Endothelial cell of umbilical vein (primary cell): ENCODE results near the gene TPP2. TPM values are rescaled to one million over a fixed set of nuclear protein-coding genes. Genes with fewer than 3 reads are reported as not detected.

Experiments
- BruUV-seq: library from RNA; stranded (reverse); fragments of 400-500 nt; replicated peaks from 2 replicates; lab custom pipeline; 2021; lab: Mats Ljungman, UMichigan
- CTCF ChIA-PET: fragments of 300-600, 350-600 bp; sonication (Branson Sonifier 250); formaldehyde crosslinking; loops from one replicate; lab custom pipeline; 2021; ENCODE audit warnings: antibody characterized with exemption, inconsistent platforms; lab: Charles Lee
- POLR2A ChIA-PET: fragments of 300-600, 350-600 bp; sonication (Branson Sonifier 250); formaldehyde crosslinking; loops from one replicate; lab custom pipeline; 2021; ENCODE audit warnings: antibody characterized with exemption, inconsistent platforms; lab: Charles Lee
- DNase-seq: peaks from one replicate; pipeline ENCODE4 v3.0.0-alpha.2; 2011; ENCODE audit warnings: low read depth, low spot score
- FAIRE-seq: peaks from 2 replicates; lab custom pipeline; 2011; peaks lifted over from hg19 to GRCh38; lab: Jason Lieb, UNC
- H2AFZ ChIP-seq: 2 replicates; pipeline ENCODE4 v1.6.0; 2012; ENCODE audit warnings: low read depth, low read length, control low read depth, inconsistent platforms
- H3K27ac ChIP-seq: 2 replicates; pipeline ENCODE4 v1.5.1; 2011; ENCODE audit warnings: low read depth, mild to moderate bottlenecking, control low read depth, low read length, moderate library complexity; ENCODE audit not compliant: insufficient read depth
- H3K27me3 ChIP-seq, 2 experiments: 2 replicates each; pipeline versions ENCODE4 v1.6.0 to v1.6.1; 2011; ENCODE audit warnings: low read length in 2 of 2, mixed read lengths in 1 of 2; ENCODE audit not compliant: control insufficient read depth in 2 of 2, insufficient read depth in 2 of 2
- H3K36me3 ChIP-seq, 2 experiments: 2 replicates in 1 of 2; 3 replicates in 1 of 2; pipeline ENCODE4 v1.5.1; 2011; ENCODE audit warnings: low read length in 2 of 2, mild to moderate bottlenecking in 1 of 2, moderate library complexity in 1 of 2; ENCODE audit not compliant: control insufficient read depth in 2 of 2, insufficient read depth in 2 of 2; ENCODE audit errors: extremely low read depth in 1 of 2
- H3K4me1 ChIP-seq: 3 replicates; pipeline ENCODE4 v1.5.1; 2011; ENCODE audit warnings: mild to moderate bottlenecking, low read length; ENCODE audit not compliant: control insufficient read depth, insufficient read depth; ENCODE audit errors: extremely low read depth
- H3K4me2 ChIP-seq: 2 replicates; pipeline ENCODE4 v1.6.1; 2011; ENCODE audit warnings: low read length, control low read depth, mixed read lengths; ENCODE audit not compliant: insufficient read depth
- H3K4me3 ChIP-seq, 3 experiments: fragments of 200-600 bp in 1 of 3; sonication (generic), shearing (Covaris generic) in 1 of 3; replicated peaks in 1 of 3; 2 replicates each; pipeline ENCODE4 v1.5.1; 2011 to 2016; ENCODE audit warnings: control low read depth in 3 of 3, low read length in 3 of 3, mild to moderate bottlenecking in 2 of 3, inconsistent platforms in 1 of 3, low read depth in 1 of 3, moderate library complexity in 1 of 3; ENCODE audit not compliant: insufficient read depth in 1 of 3
- H3K79me2 ChIP-seq: 2 replicates; pipeline ENCODE4 v1.6.0; 2012; ENCODE audit warnings: low read length, inconsistent platforms; ENCODE audit not compliant: control insufficient read depth, insufficient read depth
- H3K9ac ChIP-seq: replicated peaks from 2 replicates; pipeline ENCODE3; 2011; ENCODE audit warnings: low read length, control low read depth; ENCODE audit not compliant: insufficient read depth; ENCODE audit errors: extremely low read depth
- H3K9me1 ChIP-seq: replicated peaks from 3 replicates; pipeline ENCODE4 v1.6.0; 2011; ENCODE audit warnings: mild to moderate bottlenecking, low read length; ENCODE audit not compliant: control insufficient read depth, insufficient read depth; ENCODE audit errors: extremely low read depth
- H3K9me3 ChIP-seq: replicated peaks from 2 replicates; pipeline ENCODE4 v1.5.1; 2012; ENCODE audit warnings: low read length, inconsistent platforms; ENCODE audit not compliant: control insufficient read depth, insufficient read depth
- H4K20me1 ChIP-seq: replicated peaks from 2 replicates; pipeline ENCODE3; 2011; ENCODE audit warnings: mild to moderate bottlenecking, low read length; ENCODE audit not compliant: control insufficient read depth, insufficient read depth; ENCODE audit errors: extremely low read depth
- EZH2 ChIP-seq: IDR thresholded peaks from 2 replicates; pipeline ENCODE4 v1.6.1; 2012; ENCODE audit warnings: borderline replicate concordance, low read depth, mild to moderate bottlenecking, moderate library complexity, low read length, inconsistent platforms; ENCODE audit not compliant: severe bottlenecking
- FOS ChIP-seq: IDR thresholded peaks from 2 replicates; pipeline ENCODE4 v1.6.1; 2011; ENCODE audit warnings: mild to moderate bottlenecking, low read length, moderate library complexity, borderline replicate concordance; ENCODE audit not compliant: insufficient read depth
- GATA2 ChIP-seq: IDR thresholded peaks from 2 replicates; pipeline ENCODE4 v1.7.0; 2011; ENCODE audit warnings: low read depth, mild to moderate bottlenecking, moderate library complexity, mixed read lengths, low read length; ENCODE audit not compliant: insufficient read length, insufficient read depth
- dilution Hi-C: fragments of 300-500 bp; cut with MboI; formaldehyde crosslinking; loops from one replicate; pipeline ENCODE4 v1.15.0; 2019; ENCODE audit warnings: low sequenced_read_pairs; ENCODE audit not compliant: extremely low pct_ligation_motif_present
- intact Hi-C: fragments of 100-400 bp; cut with micrococcal nuclease; formaldehyde crosslinking; loops from one replicate; pipeline ENCODE4 v1.10.0; 2022
- polyA plus RNA-seq, 4 experiments: library from polyadenylated mRNA; depleted of rRNA in 3 of 4; stranded (reverse) in 3 of 4; unstranded in 1 of 4; fragments of >200 nt; gene quantifications; 2 replicates each; pipeline versions ENCODE4 v1.2.1 to v1.2.3, GENCODE V29; 2011 to 2012; ENCODE audit warnings: missing spikeins in 1 of 4
- total RNA-seq: library from RNA; stranded (reverse); gene quantifications from 2 replicates; pipeline ENCODE4 v1.2.3, GENCODE V29; 2021
- TF ChIP-seq, protein P1 (sequence below): IDR thresholded peaks from 2 replicates; pipeline ENCODE4 v1.6.1; 2011; ENCODE audit not compliant: insufficient read depth, insufficient read length
- TF ChIP-seq, protein P2 (sequence below), 2 donors: IDR thresholded peaks; 1 replicate in 1 of 2; 2 replicates in 1 of 2; pipeline ENCODE4 v1.5.1; 2011; ENCODE audit warnings: low read length in 2 of 2, mild to moderate bottlenecking in 2 of 2, moderate library complexity in 2 of 2, control low read depth in 1 of 2, inconsistent platforms in 1 of 2, low read depth in 1 of 2; ENCODE audit not compliant: insufficient read depth in 1 of 2; ENCODE audit errors: extremely low read depth in 1 of 2

The TPP2 gene
- total and polyA plus RNA-seq, 2 donors (not counting 3 experiments of a cell fraction or from before 2014, with no cell fraction given), result 11.5 to 46.7 TPM

DNA sequence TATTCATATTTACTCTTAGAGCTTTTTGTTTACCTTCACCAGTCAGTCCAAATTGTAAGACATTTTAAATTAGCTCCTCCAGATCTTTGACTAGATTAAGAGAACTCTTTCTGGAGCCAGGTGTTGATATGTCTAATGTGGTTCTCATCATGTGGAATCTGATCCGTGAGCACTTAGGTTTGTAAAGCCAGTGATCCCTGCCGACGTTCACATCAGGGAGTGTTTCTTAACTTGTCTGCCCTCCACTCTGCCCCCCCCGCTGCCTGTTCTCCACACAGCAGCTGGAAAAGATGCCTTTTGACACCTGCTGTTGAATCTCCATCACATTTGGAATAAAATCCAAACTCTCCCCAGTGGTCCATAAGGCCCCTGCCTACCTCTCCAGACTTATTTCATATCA lies 80.3 kb downstream of the TPP2 start:
- FAIRE-seq (no peak), DNase-seq (no peak)
- H3K9me3 ChIP-seq, result no peaks in the 10 kb centered on the region
- H3K4me1 ChIP-seq, result no peaks in the 10 kb centered on the region
- no peaks in the 10 kb centered on the region for H3K9me1 ChIP-seq
- no peak overlapping the region for H3K9ac ChIP-seq
- peaks cover 2 to 15% of the 10 kb centered on the region in 2 experiments for H3K36me3 ChIP-seq
- no peak overlapping the region for H2AFZ ChIP-seq
- H3K4me3 ChIP-seq, result no peak overlapping the region
- ChIA-PET POLR2A (no interaction called here), CTCF (interaction anchor here (1.0 to 2.1 kb wide), 3 partner anchors 14 to 48 kb away, joined by 3 to 9 read pairs (median 6); no protein-coding TSS in a partner anchor)
- no peaks in the 10 kb centered on the region for H3K79me2 ChIP-seq
- H3K27me3 ChIP-seq, result no peaks in the 10 kb centered on the region
- H3K27ac ChIP-seq, result no peak overlapping the region
- TF ChIP-seq EZH2, result no peak
- no peak for TF ChIP-seq GATA2
- TF ChIP-seq, protein P1, sequence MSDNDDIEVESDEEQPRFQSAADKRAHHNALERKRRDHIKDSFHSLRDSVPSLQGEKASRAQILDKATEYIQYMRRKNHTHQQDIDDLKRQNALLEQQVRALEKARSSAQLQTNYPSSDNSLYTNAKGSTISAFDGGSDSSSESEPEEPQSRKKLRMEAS, result no peak
- no peak for TF ChIP-seq FOS
- TF ChIP-seq, protein P2, sequence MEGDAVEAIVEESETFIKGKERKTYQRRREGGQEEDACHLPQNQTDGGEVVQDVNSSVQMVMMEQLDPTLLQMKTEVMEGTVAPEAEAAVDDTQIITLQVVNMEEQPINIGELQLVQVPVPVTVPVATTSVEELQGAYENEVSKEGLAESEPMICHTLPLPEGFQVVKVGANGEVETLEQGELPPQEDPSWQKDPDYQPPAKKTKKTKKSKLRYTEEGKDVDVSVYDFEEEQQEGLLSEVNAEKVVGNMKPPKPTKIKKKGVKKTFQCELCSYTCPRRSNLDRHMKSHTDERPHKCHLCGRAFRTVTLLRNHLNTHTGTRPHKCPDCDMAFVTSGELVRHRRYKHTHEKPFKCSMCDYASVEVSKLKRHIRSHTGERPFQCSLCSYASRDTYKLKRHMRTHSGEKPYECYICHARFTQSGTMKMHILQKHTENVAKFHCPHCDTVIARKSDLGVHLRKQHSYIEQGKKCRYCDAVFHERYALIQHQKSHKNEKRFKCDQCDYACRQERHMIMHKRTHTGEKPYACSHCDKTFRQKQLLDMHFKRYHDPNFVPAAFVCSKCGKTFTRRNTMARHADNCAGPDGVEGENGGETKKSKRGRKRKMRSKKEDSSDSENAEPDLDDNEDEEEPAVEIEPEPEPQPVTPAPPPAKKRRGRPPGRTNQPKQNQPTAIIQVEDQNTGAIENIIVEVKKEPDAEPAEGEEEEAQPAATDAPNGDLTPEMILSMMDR (IDR thresholded peaks at IDR 0.05; ENCODE audit: extremely low read depth in 1 of 2, insufficient read depth in 1 of 2, low read depth in 1 of 2, low read length in 2 of 2), result no peak
- no peaks in the 10 kb centered on the region for H4K20me1 ChIP-seq
- intact Hi-C loops (no loop called here), dilution Hi-C loops (no loop called here)
- H3K4me2 ChIP-seq, result no peak overlapping the region
- no TSS peak for BruUV-seq
